Body of pancreas (tissue), 4 donors: ENCODE data around the gene CHST1.

Source experiments
- POLR2A ChIP-seq, 3 donors: fragments of 450-650 bp; IDR thresholded peaks; one replicate each; pipeline ENCODE4 v1.6.1; 2016; ENCODE audit warnings: antibody characterized with exemption in 3 of 3, mild to moderate bottlenecking in 2 of 3
- TF ChIP-seq, protein P1 (sequence below), 7 experiments: fragments of 450-650 bp in 4 of 7; fragments of 200-600 bp in 3 of 7; sonication (generic) in 3 of 7; IDR thresholded peaks; one replicate each; pipeline ENCODE4 v1.5.1; 2016 to 2019; ENCODE audit warnings: antibody characterized with exemption in 7 of 7

DNA sequence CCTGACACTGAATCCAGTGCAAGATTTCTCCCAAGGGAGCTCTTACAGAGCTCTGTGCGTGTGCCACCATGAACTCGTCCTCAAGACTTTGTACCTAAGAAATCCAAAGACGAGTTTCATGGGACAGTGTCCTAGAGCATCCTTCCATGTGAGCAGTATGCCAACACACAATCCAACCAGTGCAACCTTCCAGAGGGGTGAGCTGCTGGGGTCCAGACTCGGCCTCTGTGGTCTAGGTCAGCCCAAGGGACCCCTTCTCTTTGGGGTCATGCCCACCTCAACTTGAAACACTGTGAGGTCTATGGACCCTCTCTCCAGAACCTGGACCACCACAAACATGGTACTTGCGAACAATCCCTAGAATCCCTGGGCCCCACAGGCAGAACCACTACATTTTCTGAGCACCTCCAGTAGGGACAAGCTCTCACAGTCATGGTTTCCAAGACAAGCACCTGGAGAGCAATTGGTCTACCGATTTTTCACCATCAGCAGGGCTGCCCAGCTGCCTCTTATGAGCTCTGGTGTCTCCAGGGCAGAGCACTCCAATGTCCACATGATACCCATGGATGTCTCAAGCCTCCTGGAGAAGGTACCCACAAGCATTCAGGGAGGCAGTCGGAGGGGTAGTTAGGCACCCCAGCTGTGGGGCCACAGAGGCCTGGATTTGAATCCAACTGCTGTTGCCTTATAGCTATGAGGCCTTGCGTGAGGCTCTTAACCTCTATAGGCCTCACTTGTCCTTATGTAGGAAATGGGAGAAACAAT, 7.7 kb downstream of the CHST1 start:
- TF ChIP-seq, protein P1, sequence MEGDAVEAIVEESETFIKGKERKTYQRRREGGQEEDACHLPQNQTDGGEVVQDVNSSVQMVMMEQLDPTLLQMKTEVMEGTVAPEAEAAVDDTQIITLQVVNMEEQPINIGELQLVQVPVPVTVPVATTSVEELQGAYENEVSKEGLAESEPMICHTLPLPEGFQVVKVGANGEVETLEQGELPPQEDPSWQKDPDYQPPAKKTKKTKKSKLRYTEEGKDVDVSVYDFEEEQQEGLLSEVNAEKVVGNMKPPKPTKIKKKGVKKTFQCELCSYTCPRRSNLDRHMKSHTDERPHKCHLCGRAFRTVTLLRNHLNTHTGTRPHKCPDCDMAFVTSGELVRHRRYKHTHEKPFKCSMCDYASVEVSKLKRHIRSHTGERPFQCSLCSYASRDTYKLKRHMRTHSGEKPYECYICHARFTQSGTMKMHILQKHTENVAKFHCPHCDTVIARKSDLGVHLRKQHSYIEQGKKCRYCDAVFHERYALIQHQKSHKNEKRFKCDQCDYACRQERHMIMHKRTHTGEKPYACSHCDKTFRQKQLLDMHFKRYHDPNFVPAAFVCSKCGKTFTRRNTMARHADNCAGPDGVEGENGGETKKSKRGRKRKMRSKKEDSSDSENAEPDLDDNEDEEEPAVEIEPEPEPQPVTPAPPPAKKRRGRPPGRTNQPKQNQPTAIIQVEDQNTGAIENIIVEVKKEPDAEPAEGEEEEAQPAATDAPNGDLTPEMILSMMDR (IDR thresholded peaks at IDR 0.05): no peak
- no peak for TF ChIP-seq POLR2A (IDR thresholded peaks at IDR 0.05)
